Renal cortex interstitium (tissue), 15 donors: Measurements from ENCODE around the gene MAP3K15. TPM values are rescaled to one million over a fixed set of nuclear protein-coding genes. Genes with fewer than 3 reads are reported as not detected.

ENCODE experiments used
- DNase-seq, 11 donors: peaks; one replicate each; pipeline ENCODE4 v3.0.0-alpha.2; 2013; ENCODE audit warnings: low read depth in 9 of 11, low spot score in 4 of 11; ENCODE audit errors: extremely low read depth in 1 of 11
- long read RNA-seq, 16 experiments: transcript quantifications; one replicate each; lab custom pipeline, GENCODE V29; 2026
- polyA plus RNA-seq, 3 donors: library from polyadenylated mRNA; unstranded; fragments of 120-200 nt; gene quantifications; one replicate each; pipeline ENCODE4 v1.2.1, GENCODE V29; 2013; ENCODE audit not compliant: insufficient read length in 3 of 3

Gene MAP3K15, protein sequence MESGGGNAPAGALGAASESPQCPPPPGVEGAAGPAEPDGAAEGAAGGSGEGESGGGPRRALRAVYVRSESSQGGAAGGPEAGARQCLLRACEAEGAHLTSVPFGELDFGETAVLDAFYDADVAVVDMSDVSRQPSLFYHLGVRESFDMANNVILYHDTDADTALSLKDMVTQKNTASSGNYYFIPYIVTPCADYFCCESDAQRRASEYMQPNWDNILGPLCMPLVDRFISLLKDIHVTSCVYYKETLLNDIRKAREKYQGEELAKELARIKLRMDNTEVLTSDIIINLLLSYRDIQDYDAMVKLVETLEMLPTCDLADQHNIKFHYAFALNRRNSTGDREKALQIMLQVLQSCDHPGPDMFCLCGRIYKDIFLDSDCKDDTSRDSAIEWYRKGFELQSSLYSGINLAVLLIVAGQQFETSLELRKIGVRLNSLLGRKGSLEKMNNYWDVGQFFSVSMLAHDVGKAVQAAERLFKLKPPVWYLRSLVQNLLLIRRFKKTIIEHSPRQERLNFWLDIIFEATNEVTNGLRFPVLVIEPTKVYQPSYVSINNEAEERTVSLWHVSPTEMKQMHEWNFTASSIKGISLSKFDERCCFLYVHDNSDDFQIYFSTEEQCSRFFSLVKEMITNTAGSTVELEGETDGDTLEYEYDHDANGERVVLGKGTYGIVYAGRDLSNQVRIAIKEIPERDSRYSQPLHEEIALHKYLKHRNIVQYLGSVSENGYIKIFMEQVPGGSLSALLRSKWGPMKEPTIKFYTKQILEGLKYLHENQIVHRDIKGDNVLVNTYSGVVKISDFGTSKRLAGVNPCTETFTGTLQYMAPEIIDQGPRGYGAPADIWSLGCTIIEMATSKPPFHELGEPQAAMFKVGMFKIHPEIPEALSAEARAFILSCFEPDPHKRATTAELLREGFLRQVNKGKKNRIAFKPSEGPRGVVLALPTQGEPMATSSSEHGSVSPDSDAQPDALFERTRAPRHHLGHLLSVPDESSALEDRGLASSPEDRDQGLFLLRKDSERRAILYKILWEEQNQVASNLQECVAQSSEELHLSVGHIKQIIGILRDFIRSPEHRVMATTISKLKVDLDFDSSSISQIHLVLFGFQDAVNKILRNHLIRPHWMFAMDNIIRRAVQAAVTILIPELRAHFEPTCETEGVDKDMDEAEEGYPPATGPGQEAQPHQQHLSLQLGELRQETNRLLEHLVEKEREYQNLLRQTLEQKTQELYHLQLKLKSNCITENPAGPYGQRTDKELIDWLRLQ (N-terminal part only)
- polyA plus RNA-seq, result 1 to 10 TPM; 3.5 to 8.3 (median 4.8) TPM
- long read RNA-seq, donor 1, full-length matches to known transcripts, result 1 of 18 reads
- long read RNA-seq, donor 1, partial matches to known transcripts, result 17 of 18 reads
- long read RNA-seq, donor 1, other reads (novel, unspliced or antisense), result 0 of 18 reads
- long read RNA-seq, donor 2, result 0 reads
- long read RNA-seq, donor 3, result 0 reads
- long read RNA-seq, donor 4, result 0 reads
- long read RNA-seq, donor 5, partial matches to known transcripts, result 10 of 10 reads
- long read RNA-seq, donor 5, other reads (novel, unspliced or antisense), result 0 of 10 reads
- long read RNA-seq, donor 6, partial matches to known transcripts, result 40 of 40 reads
- long read RNA-seq, donor 6, other reads (novel, unspliced or antisense), result 0 of 40 reads
- long read RNA-seq, donor 7, result 0 reads
- long read RNA-seq, donor 8, result 0 reads
- long read RNA-seq, donor 9, result 0 reads
- long read RNA-seq, donor 10, result 0 reads
- long read RNA-seq, donor 11, result 0 reads
- long read RNA-seq, donor 12, result 0 reads
- long read RNA-seq, donor 13, result 0 reads
- long read RNA-seq, donor 14, result 0 reads
- long read RNA-seq, donor 15, partial matches to known transcripts, result 10 of 11 reads
- long read RNA-seq, donor 15, other reads (novel, unspliced or antisense), result 0 of 11 reads
- long read RNA-seq, donor 16, partial matches to known transcripts, result 0 of 2 reads
- long read RNA-seq, donor 16, other reads (novel, unspliced or antisense), result 0 of 2 reads

DNA sequence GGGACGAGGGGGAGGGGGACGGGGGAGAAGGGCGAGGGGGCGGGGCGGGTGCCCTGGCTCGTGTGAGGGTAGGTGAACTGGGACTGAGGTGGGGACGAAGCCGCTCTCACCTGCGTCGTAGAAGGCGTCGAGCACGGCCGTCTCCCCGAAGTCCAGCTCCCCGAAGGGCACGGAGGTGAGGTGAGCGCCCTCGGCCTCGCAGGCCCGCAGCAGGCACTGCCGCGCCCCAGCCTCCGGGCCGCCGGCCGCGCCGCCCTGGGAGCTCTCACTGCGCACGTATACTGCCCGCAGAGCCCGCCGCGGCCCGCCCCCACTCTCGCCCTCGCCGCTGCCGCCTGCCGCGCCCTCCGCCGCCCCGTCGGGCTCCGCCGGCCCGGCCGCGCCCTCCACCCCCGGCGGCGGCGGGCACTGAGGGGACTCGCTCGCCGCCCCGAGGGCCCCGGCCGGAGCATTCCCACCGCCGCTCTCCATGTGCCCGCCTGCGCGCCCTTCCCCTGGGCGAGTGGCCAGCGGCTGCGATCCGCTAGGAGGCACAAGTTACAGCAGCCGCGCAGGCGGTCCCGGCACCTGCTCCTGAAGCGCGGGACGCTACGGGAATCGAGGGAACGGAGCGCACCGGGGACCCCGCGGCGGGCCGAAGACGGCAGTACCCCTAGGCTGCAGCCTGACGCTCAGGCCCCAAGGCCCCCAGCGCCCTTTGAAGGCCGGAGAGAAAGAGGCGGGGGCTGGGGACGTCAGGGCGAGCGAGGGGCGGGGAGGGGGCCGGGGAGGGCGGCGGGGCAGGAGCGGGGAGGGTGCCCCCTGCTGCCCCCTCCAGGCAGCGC, at the start of gene MAP3K15:
MAP3K15 (minus strand) TSS at position 718 of the 824 bp plus-strand sequence; CDS start at position 471, 247 bp downstream.
- DNase-seq, result no peak

- no peak for DNase-seq
Observed at GRCh38 chrX:19564606-19565005, 49.3 kb upstream of the MAP3K15 start.

DNA sequence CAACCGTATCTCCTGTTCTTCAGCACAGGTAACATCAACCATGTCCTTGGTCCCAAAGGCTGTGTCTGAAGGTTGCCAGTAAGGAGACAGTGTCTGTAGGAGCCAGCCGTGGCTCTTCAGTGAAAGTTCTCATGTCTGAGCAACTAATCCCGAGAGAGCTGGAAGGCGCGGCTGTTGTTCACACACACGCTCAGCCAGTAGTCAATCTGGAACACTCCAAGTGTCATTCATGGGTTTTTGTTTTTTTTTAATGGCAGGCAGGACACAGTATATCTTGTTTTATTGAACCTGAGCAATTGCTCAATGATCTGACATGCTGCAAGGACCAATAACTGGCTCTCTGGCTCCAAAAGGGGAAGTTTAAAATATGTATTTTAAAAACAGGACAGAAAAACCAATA, 48.4 kb upstream of the MAP3K15 start:
- DNase-seq, result no peak

GRCh38 chrX:19563327-19563726, 48.0 kb upstream of the MAP3K15 start:
- DNase-seq, result no peak

- no peak for DNase-seq
Observed at GRCh38 chrX:19560611-19561010, 45.3 kb upstream of the MAP3K15 start.

GRCh38 chrX:19557822-19558221, 42.5 kb upstream of the MAP3K15 start:
- DNase-seq, result no peak

GRCh38 chrX:19556202-19556601, 40.9 kb upstream of the MAP3K15 start:
- DNase-seq, result no peak

DNA sequence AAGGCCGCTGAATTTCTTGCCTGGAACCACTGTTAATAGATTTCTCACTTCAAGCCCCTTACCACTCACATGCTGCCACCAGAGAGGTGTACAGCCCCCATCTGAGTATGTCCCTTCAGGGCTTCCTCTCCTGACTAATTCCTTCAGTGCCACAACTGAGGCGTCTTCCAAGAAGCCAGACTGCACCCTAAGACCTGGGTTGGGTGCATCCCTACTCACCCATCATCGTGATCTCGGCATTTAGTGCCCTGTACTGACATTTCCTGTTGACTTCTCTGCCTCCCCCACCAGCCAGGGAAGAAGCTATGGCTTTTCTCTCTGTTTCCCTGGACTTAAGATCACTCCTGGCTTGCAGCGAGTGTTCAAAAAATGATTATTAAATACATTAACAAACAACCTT, 40.4 kb upstream of the MAP3K15 start:
- no peak for DNase-seq

GRCh38 chrX:19555236-19555635, 39.9 kb upstream of the MAP3K15 start:
- DNase-seq, result no peak

DNA sequence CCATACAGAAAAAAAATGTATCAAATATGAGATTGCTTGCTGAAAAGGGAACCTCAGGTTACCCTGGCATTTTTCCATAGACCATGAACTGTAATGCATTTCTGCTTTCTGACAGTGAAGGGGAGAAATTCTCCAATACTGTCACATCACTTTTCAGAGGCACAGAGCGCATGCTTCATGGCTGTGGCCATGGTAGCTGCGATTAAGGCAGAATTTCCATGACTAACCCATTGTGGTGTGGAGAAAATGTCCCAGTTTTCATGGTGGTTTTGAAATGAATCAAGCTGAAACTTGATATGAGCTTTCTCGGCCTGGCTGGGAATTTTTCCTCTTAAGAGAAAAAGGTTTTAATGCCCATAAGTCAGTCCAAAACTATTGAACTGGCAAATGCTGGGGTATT, 39.5 kb upstream of the MAP3K15 start:
- DNase-seq, result no peak

DNA sequence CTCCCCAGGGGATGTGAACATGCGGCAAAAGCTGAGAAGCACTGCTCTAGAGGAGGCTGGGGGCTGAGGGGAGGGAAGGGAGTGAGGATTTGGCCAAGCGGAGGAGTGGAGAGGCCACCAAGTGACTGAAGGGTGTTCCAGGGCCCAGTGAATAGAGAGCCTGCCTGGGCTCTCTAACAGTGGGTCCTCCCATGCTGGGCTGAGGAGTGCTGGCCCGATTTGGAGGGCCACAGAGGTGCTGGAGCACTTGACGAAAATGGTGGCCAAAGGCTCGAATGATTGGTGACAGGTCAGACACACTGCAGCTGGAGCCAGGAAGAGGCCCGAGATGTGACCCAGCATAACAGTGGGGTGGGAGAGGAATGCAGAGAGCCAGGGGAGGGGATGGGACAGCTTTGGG, 37.5 kb upstream of the MAP3K15 start:
- DNase-seq, result no peak

GRCh38 chrX:19549838-19550237, 34.5 kb upstream of the MAP3K15 start:
- no peak for DNase-seq

- DNase-seq, result no peak
Observed at GRCh38 chrX:19548934-19549333, 33.6 kb upstream of the MAP3K15 start.

GRCh38 chrX:19548279-19548678, 33.0 kb upstream of the MAP3K15 start:
- DNase-seq, result no peak

DNA sequence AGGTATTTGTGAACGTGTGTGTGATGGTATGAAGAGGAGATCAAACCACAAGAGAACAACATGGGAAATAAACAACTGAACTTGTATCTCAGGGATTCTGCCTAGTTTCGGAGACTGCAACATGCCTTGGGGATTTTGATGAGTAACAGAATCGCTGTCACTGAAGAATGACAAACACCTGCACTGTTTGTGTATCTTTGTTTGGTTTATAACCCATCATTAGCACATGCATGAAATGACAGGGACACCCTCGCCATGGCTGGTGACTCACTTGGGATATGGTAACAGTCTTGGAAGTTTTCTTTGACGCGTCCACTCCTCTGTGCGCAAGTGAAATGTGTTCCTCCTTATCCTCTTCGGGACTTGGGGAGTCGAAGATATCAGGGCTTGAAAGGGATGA, 30.3 kb upstream of the MAP3K15 start:
- no peak for DNase-seq

- DNase-seq, result peak; percentile 10 to 55 (median 32)
Observed at GRCh38 chrX:19544693-19545305, 29.5 kb upstream of the MAP3K15 start.

GRCh38 chrX:19543951-19544381, 28.7 kb upstream of the MAP3K15 start:
- DNase-seq, result no peak
